Mucosa of stomach (tissue), 1 donor: Measurements from ENCODE around the gene CREBBP.

Source experiments
- H3K27me3 ChIP-seq: one replicate; pipeline ENCODE4 v1.7.0; 2013; ENCODE audit warnings: mild to moderate bottlenecking, low read length; ENCODE audit not compliant: control insufficient read depth, insufficient read depth
- H3K36me3 ChIP-seq: one replicate; pipeline ENCODE4 v1.7.0; 2013; ENCODE audit warnings: low read length; ENCODE audit not compliant: control insufficient read depth, insufficient read depth
- H3K4me1 ChIP-seq: one replicate; pipeline ENCODE4 v1.7.0; 2013; ENCODE audit warnings: mild to moderate bottlenecking, low read length; ENCODE audit not compliant: control insufficient read depth, insufficient read depth
- H3K4me3 ChIP-seq: one replicate; pipeline ENCODE4 v1.7.0; 2013; ENCODE audit warnings: low read length
- H3K9ac ChIP-seq: one replicate; pipeline ENCODE4 v1.7.0; 2013; ENCODE audit warnings: mild to moderate bottlenecking, low read length, moderate library complexity
- H3K9me3 ChIP-seq: one replicate; pipeline ENCODE4 v1.7.0; 2013; ENCODE audit warnings: mild to moderate bottlenecking, low read length, moderate library complexity; ENCODE audit not compliant: control insufficient read depth
- donor health status: Pancreatic carcinoma.

The CREBBP gene

GRCh38 chr16:3829631-3830536, 50.6 kb downstream of the CREBBP start:
- Histone ChIP-seq H3K9me3 (no peaks in the 10 kb centered on the region), H3K4me3 (no peak overlapping the region), H3K36me3 (no peaks in the 10 kb centered on the region), H3K4me1 (peaks cover under 1% of the 10 kb centered on the region), H3K9ac (no peak overlapping the region), H3K27me3 (no peaks in the 10 kb centered on the region)

- H3K4me3 ChIP-seq: no peak overlapping the region
- no peaks in the 10 kb centered on the region for H3K9me3 ChIP-seq
- H3K36me3 ChIP-seq: no peaks in the 10 kb centered on the region
- no peaks in the 10 kb centered on the region for H3K27me3 ChIP-seq
- peaks cover 28% of the 10 kb centered on the region for H3K4me1 ChIP-seq
- no peak overlapping the region for H3K9ac ChIP-seq
Observed at GRCh38 chr16:3825940-3826339, 54.6 kb downstream of the CREBBP start.

GRCh38 chr16:3825103-3825502, 55.4 kb downstream of the CREBBP start:
- peaks cover 36% of the 10 kb centered on the region for H3K4me1 ChIP-seq
- H3K9me3 ChIP-seq: no peaks in the 10 kb centered on the region
- no peak overlapping the region for H3K9ac ChIP-seq
- no peaks in the 10 kb centered on the region for H3K36me3 ChIP-seq
- H3K4me3 ChIP-seq: no peak overlapping the region
- H3K27me3 ChIP-seq: no peaks in the 10 kb centered on the region

GRCh38 chr16:3824121-3824795, 56.3 kb downstream of the CREBBP start:
- no peaks in the 10 kb centered on the region for H3K36me3 ChIP-seq
- H3K4me3 ChIP-seq: no peak overlapping the region
- H3K27me3 ChIP-seq: no peaks in the 10 kb centered on the region
- H3K4me1 ChIP-seq: peaks cover 44% of the 10 kb centered on the region
- no peak overlapping the region for H3K9ac ChIP-seq
- H3K9me3 ChIP-seq: no peaks in the 10 kb centered on the region

GRCh38 chr16:3823427-3823826, 57.1 kb downstream of the CREBBP start:
- H3K9me3 ChIP-seq: no peaks in the 10 kb centered on the region
- no peak overlapping the region for H3K9ac ChIP-seq
- H3K27me3 ChIP-seq: no peaks in the 10 kb centered on the region
- no peak overlapping the region for H3K4me3 ChIP-seq
- H3K4me1 ChIP-seq: peaks cover 49% of the 10 kb centered on the region
- no peaks in the 10 kb centered on the region for H3K36me3 ChIP-seq

GRCh38 chr16:3822366-3823045, 58.0 kb downstream of the CREBBP start:
- no peak overlapping the region for H3K4me3 ChIP-seq
- H3K36me3 ChIP-seq: no peaks in the 10 kb centered on the region
- no peaks in the 10 kb centered on the region for H3K9me3 ChIP-seq
- H3K9ac ChIP-seq: no peak overlapping the region
- peaks cover 49% of the 10 kb centered on the region for H3K4me1 ChIP-seq
- no peaks in the 10 kb centered on the region for H3K27me3 ChIP-seq

- H3K9me3 ChIP-seq: no peaks in the 10 kb centered on the region
- peaks cover 49% of the 10 kb centered on the region for H3K4me1 ChIP-seq
- no peak overlapping the region for H3K4me3 ChIP-seq
- H3K27me3 ChIP-seq: no peaks in the 10 kb centered on the region
- H3K36me3 ChIP-seq: no peaks in the 10 kb centered on the region
- no peak overlapping the region for H3K9ac ChIP-seq
Observed at GRCh38 chr16:3821184-3821583, 59.3 kb downstream of the CREBBP start.

- Histone ChIP-seq H3K4me3 (no peak overlapping the region), H3K9ac (no peak overlapping the region)
Observed at GRCh38 chr16:3819746-3820724, 60.5 kb downstream of the CREBBP start.

GRCh38 chr16:3819175-3819527, 61.4 kb downstream of the CREBBP start:
- H3K9ac ChIP-seq: no peak overlapping the region

More at GRCh38 chr16:3819746-3820724, 60.5 kb downstream of the CREBBP start:
- no peaks in the 10 kb centered on the region for H3K36me3 ChIP-seq
- H3K4me1 ChIP-seq: peaks cover 51% of the 10 kb centered on the region
- H3K27me3 ChIP-seq: no peaks in the 10 kb centered on the region
- no peaks in the 10 kb centered on the region for H3K9me3 ChIP-seq

GRCh38 chr16:3816326-3816725, 64.2 kb downstream of the CREBBP start:
- Histone ChIP-seq H3K9me3 (no peaks in the 10 kb centered on the region), H3K36me3 (no peaks in the 10 kb centered on the region), H3K27me3 (no peaks in the 10 kb centered on the region), H3K4me1 (peaks cover 30% of the 10 kb centered on the region), H3K9ac (no peak overlapping the region), H3K4me3 (no peak overlapping the region)

More at GRCh38 chr16:3819175-3819527, 61.4 kb downstream of the CREBBP start:
- Histone ChIP-seq H3K4me3 (no peak overlapping the region), H3K4me1 (peaks cover 47% of the 10 kb centered on the region), H3K36me3 (no peaks in the 10 kb centered on the region), H3K27me3 (no peaks in the 10 kb centered on the region), H3K9me3 (no peaks in the 10 kb centered on the region)

GRCh38 chr16:3814755-3815154, 65.8 kb downstream of the CREBBP start:
- no peak overlapping the region for H3K9ac ChIP-seq
- no peaks in the 10 kb centered on the region for H3K27me3 ChIP-seq
- H3K36me3 ChIP-seq: no peaks in the 10 kb centered on the region
- no peaks in the 10 kb centered on the region for H3K9me3 ChIP-seq
- H3K4me1 ChIP-seq: peaks cover 16% of the 10 kb centered on the region
- no peak overlapping the region for H3K4me3 ChIP-seq
